ENCODE results near the gene BACH1.

The BACH1 gene

GRCh38 chr21:29389136-29389535 lies 90.4 kb downstream of the BACH1 start:
- no peak for DNase-seq (ENCODE audit: low spot score)
- Histone ChIP-seq H3K27ac (no peak overlapping the region), H3K4me3 (no peak overlapping the region)
- no peak for TF ChIP-seq CTCF (IDR thresholded peaks at IDR 0.05)

DNA sequence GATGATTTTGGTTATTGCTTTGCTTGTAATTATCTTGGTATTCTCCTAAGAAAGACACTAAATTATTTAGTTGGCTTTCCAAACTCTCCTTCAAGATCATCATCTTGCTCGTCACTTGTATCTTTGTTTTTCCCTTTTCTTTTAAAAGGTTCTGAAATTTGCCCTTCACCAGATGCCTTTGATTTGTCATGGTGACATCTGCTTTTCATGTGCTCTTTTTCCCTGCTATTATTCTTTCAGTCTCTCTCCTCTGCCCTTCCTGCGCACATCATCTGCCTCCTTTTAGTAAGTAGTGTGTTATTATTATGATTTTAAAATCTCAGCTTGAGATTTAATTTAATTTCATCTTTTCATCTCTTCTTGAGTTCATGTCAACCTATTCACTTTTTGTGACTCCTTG lies 92.1 kb downstream of the BACH1 start:
- no peak overlapping the region for H3K27ac ChIP-seq
- TF ChIP-seq CTCF (IDR thresholded peaks at IDR 0.05) = no peak
- no peak overlapping the region for H3K4me3 ChIP-seq
- DNase-seq (ENCODE audit: low spot score) = no peak

DNA sequence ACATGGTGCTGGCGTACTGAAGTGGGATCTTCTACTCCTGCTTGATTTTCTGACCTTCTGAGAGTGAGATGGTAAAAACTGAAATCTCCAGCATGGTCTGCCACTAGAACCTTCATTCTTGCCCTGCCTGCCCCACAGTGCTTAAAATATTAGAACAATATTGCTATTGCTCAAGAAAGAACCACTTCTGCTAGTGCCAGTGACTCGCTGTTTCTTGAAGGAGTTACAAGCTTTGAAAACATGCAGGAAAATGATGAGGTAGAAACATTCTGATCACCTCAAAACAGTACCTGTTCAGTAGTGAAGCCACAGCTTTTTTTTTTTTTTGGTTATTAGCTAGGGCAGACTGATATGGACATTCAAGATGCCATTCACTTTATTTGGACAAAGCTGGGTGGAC lies 95.3 kb downstream of the BACH1 start:
- no peak for DNase-seq (ENCODE audit: low spot score)
- no peak for TF ChIP-seq CTCF (IDR thresholded peaks at IDR 0.05)

More for the DNA sequence above, 95.3 kb downstream of the BACH1 start:
- no peak overlapping the region for H3K27ac ChIP-seq
- no peak overlapping the region for H3K4me3 ChIP-seq

Data from coronary artery (tissue), 2 donors.